Adipose tissue (tissue), 3 donors: ENCODE data around the gene SP7. TPM values are rescaled to one million over a fixed set of nuclear protein-coding genes. Genes with fewer than 3 reads are reported as not detected.
"Not testable (repeated sequence)": the region's sequence is repeated elsewhere in the genome, so short reads cannot be mapped to it uniquely, and the experiment has no call there.

Source experiments
- H3K27ac ChIP-seq: one replicate; pipeline ENCODE4 v1.5.1; 2013; ENCODE audit warnings: low read depth, low read length
- WGBS, 3 donors: extraction: QIAGEN DNeasy Blood & Tissue Kit; methylation state at CpG; one replicate each; pipeline ENCODE4 v1.1.7; 2013; 5-methylcytosine and 5-hydroxymethylcytosine counted together
- polyA plus RNA-seq, 3 donors: library from polyadenylated mRNA; stranded (reverse); fragments of 200-250 nt; gene quantifications; one replicate each; pipeline ENCODE4 v1.2.3, GENCODE V29; 2013
- donor health status: healthy with polysubstance abuse.
- donor health status: Bipolar disorder and iron deficiency.
- donor health status: healthy.

SP7 gene
- polyA plus RNA-seq = not detected

DNA sequence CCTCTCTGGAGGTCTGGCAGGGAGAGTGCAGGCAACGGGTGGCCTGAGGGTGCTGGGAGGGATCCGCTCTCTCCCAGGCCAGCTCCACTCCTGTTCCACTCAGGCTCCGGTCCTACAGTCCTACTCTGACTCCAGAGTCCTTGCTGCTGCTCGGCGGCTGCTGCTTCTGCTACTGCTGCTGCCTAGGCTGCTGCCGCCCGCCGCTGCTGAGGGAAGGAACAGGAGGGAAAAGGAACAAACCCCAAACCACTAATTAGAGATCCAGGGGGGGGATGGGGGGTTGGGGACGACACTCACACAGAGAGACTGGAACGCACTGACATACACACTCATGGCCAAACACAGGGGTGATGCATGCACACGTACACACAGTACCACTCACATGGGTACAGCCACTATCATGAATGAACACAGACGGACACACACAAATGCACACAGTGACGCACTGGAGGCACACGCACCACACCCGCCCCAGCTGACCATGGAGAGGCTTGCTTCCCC lies at the start of gene SP7:
TSS of gene SP7 (minus strand) at position 174 of the 501 bp plus-strand sequence. CDS start 708 bp downstream, outside the sequence.
- H3K27ac ChIP-seq = no peak within 1 kb of the TSS
- 37 to 54% (median 53%) methylated on average over 14 to 15 of the region's 15 CpGs for WGBS, 3 donors

DNA sequence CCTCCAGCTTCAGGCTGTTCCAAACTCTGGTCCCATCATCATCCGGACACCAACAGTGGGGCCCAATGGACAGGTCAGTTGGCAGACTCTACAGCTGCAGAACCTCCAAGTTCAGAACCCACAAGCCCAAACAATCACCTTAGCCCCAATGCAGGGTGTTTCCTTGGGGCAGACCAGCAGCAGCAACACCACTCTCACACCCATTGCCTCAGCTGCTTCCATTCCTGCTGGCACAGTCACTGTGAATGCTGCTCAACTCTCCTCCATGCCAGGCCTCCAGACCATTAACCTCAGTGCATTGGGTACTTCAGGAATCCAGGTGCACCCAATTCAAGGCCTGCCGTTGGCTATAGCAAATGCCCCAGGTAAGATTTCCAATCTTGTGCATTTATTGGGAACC lies 47.1 kb upstream of the SP7 start:
- 58 to 77% (median 74%) methylated on average over 2 of the region's 2 CpGs for WGBS, 3 donors
- no peak overlapping the region for H3K27ac ChIP-seq

GRCh38 chr12:53381731-53382630 lies 45.8 kb upstream of the SP7 start:
- 33 to 44% (median 44%) methylated on average over 9 of the region's 9 CpGs for WGBS, 3 donors
- H3K27ac ChIP-seq = no peak overlapping the region

- WGBS, 3 donors = 9 to 14% (median 11%) methylated on average over 19 to 21 of the region's 21 CpGs
- H3K27ac ChIP-seq = no peak overlapping the region
These were observed 44.9 kb upstream of the SP7 start for GRCh38 chr12:53380794-53381730.

GRCh38 chr12:53380104-53380793 lies 44.1 kb upstream of the SP7 start, which contains the start of gene SP1:
TSS of gene SP1 (plus strand) at chr12:53380176. CDS start at chr12:53380292, 116 bp downstream.
- WGBS, 3 donors = 0 to 1% (median 0%) methylated on average over 29 to 49 of the region's 71 CpGs
- H3K27ac ChIP-seq = peak within 1 kb of the TSS; percentile 77

DNA sequence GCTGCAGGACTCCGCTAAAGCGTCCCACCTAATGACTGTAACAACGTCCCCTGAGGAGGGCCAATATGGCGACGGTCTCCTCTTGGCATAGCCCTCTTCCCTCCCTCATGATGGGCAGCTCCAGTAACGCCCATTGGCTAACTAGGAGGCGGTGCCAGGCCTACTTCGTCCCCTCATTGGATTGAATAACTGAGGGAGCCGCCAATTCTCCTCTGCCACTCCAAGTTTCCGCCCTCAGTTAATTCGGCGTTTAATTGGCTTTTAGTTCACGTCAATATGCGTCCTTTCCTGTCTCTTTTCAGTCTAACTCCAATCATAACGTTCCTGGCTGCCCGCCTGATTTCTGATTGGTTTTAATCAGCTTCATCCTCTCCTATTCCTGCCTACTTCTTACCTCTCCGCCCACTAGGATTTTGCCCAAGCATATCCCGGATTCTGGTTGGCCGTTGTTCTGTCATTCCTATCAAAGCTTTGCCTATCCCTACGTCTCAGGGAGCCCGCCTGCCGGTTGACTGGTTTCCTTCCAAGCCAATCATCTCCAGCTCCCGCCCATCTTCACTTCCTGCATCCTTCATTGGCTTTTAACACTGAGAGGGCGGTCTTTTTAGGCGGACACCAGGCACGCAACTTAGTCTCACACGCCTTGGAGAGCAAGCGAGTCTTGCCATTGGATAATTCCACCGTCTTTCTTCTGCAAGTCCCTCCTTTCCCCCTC lies 43.4 kb upstream of the SP7 start:
- WGBS, 3 donors = 0% methylated on average over 29 of the region's 29 CpGs
- H3K27ac ChIP-seq = no peak overlapping the region

GRCh38 chr12:53378724-53379388 lies 42.7 kb upstream of the SP7 start:
- no peak overlapping the region for H3K27ac ChIP-seq
- 13 to 17% (median 16%) methylated on average over 23 of the region's 23 CpGs for WGBS, 3 donors

- H3K27ac ChIP-seq = no peak overlapping the region
- 98% methylated on average over 12 of the region's 12 CpGs for WGBS, 3 donors
These were observed 42.1 kb upstream of the SP7 start for GRCh38 chr12:53378222-53378621.

DNA sequence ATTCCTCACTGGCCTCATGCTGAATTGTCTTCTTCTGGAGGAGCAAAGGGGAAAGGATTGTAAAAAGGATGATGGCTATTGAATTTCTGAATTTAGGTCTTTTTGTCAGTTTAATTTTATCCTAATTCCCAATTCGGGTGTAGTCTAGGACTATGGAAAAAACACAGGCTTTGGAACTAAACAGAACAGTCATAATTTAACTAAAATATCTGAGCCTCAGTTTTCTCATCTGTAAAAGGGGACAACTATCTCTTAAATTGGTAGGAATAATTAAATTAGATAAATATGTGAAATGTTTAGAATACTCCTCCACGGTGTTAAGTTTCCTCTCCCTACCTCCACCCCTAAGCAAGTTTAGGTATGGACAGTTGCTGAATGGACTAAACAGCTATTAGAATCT lies 40.6 kb upstream of the SP7 start:
- H3K27ac ChIP-seq = no peak overlapping the region
- WGBS, 3 donors = 88 to 90% (median 88%) methylated on average over 2 of the region's 2 CpGs

- 80 to 94% (median 86%) methylated on average over 14 of the region's 14 CpGs for WGBS, 3 donors
- H3K27ac ChIP-seq = not testable (repeated sequence)
These were observed 38.1 kb upstream of the SP7 start for GRCh38 chr12:53374277-53374676.

DNA sequence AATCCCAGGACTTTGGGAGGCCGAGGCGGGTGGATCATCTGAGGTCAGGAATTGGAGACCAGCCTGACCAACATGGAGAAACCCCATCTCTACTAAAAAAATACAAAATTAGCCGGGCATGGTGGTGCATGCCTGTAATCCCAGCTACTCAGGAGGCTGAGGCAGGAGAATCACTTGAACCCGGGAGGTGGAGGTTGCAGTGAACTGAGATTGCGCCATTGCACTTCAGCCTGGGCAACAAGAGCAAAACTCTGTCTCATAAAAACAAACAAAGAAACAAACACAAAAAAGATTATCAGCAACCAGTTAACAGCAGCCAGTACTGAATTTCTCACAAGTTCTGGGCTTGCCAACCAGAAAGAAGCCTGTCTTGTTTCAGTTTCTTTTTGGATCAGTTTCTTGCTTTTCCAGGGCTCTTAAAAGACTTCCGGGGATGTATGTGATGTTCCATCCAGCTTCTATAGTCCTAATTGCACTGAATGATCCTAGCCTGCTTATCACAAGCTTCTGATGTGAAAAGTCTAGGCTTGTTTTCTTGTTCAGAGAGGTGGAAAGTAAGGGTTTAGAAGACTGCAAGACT lies 37.5 kb upstream of the SP7 start:
- WGBS, 3 donors = 71 to 73% (median 71%) methylated on average over 6 of the region's 6 CpGs
- not testable (repeated sequence) for H3K27ac ChIP-seq

DNA sequence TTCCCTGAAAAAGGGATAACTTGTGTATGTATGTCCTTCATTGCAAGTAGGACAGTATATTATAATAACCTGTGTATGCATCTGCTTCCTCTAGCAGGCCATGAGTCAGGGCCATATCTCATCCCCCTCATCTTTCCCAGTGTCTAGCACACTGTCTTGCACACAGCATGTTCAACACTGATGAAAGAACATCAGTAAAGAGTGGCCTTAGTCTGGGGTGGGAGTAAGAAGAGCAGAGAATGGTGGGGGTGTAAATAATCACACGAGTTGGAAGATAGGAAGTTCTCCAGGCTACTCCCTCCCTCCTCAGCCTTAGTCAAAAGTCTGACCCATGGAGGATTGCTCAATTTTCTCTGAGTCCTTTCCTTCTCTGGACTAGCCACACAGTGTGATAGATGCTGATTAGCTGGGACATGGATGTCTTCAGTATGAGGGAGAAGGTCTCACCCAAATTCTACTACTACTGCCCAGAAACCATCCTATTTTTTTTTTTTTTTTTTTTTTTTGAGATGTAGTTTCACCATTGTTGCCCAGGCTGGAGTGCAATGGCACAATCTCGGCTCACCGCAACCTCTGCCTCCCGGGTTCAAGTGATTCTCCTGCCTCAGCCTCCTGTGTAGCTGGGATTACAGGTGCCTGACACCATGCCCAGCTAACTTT lies 29.2 kb upstream of the SP7 start:
- H3K27ac ChIP-seq = peak overlapping the region; percentile 6
- 57 to 78% (median 59%) methylated on average over 4 of the region's 4 CpGs for WGBS, 3 donors

- H3K27ac ChIP-seq = not testable (repeated sequence)
- WGBS, 3 donors = 91 to 98% (median 96%) methylated on average over 10 of the region's 10 CpGs
These were observed 25.5 kb upstream of the SP7 start for GRCh38 chr12:53361638-53362037.

- WGBS, 3 donors = 86 to 88% (median 87%) methylated on average over 5 of the region's 5 CpGs
- H3K27ac ChIP-seq = no peak overlapping the region
These were observed 22.8 kb upstream of the SP7 start for GRCh38 chr12:53358836-53359419.

DNA sequence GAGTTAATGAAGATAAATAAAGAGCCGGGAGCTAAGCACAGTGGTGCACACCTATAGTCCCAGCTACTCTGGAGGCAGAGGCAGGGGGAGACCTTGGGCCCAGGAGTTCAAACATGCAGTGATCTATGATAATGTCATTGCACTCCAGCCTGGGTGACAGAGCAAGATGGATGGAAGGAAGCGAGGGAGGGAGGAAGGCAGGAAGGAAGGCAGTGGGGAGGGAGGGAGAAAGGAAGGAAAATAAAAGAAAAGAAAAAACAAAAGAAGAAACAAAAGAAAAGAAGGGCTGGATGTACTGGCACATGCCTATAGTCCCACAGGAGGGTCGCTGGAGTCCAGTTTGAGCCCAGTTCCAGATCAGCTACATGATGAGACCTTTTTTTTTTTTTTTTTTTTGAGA lies 19.0 kb upstream of the SP7 start:
- H3K27ac ChIP-seq = no peak overlapping the region
- 35 to 60% (median 56%) methylated on average over 3 of the region's 3 CpGs for WGBS, 3 donors

- 86 to 91% (median 88%) methylated on average over 5 of the region's 5 CpGs for WGBS, 3 donors
- no peak overlapping the region for H3K27ac ChIP-seq
These were observed 17.1 kb upstream of the SP7 start for GRCh38 chr12:53353257-53353655.
